Measurements from ENCODE around the gene HP1BP3.

DNA sequence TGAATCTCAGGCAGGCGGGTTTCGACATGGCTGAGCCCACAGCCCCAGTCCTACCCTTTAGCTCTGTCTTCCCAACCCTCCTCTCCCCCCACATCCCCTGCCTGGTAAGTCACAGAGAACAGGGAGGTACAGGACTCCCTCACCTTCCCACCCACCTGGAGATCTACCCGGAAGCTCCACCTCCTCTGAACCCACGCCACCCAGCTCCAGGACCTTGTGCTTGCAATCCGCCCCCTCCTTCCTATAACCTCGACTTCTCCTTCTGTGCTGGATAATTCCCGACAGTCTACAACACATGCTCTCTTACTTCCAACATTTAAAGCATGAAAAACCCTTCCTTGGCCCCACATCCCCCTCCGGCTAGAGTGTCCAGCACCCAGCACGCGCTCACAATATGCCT, 91.6 kb downstream of the HP1BP3 start:
- TF ChIP-seq, protein P1, sequence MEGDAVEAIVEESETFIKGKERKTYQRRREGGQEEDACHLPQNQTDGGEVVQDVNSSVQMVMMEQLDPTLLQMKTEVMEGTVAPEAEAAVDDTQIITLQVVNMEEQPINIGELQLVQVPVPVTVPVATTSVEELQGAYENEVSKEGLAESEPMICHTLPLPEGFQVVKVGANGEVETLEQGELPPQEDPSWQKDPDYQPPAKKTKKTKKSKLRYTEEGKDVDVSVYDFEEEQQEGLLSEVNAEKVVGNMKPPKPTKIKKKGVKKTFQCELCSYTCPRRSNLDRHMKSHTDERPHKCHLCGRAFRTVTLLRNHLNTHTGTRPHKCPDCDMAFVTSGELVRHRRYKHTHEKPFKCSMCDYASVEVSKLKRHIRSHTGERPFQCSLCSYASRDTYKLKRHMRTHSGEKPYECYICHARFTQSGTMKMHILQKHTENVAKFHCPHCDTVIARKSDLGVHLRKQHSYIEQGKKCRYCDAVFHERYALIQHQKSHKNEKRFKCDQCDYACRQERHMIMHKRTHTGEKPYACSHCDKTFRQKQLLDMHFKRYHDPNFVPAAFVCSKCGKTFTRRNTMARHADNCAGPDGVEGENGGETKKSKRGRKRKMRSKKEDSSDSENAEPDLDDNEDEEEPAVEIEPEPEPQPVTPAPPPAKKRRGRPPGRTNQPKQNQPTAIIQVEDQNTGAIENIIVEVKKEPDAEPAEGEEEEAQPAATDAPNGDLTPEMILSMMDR (IDR thresholded peaks at IDR 0.05): no peak
- TF ChIP-seq EZH2 (IDR thresholded peaks at IDR 0.05): no peak
